Activated T-helper 1 cell treated with anti-CD3 and anti-CD28 coated beads, Interleukin-2, amount 50 U/mL, for 16 hours (primary cell): Measurements from ENCODE around the gene ASB9.
"Not testable (repeated sequence)": the region's sequence is repeated elsewhere in the genome, so short reads cannot be mapped to it uniquely, and the experiment has no call there.

Source experiments
- DNase-seq, 2 donors: peaks; one replicate each; pipeline ENCODE4 v3.0.0-alpha.2; 2020; ENCODE audit warnings: low read depth in 1 of 2, low spot score in 1 of 2

Gene ASB9

GRCh38 chrX:15242899-15243555 lies 26.9 kb downstream of the ASB9 start:
- DNase-seq, result no peak

DNA sequence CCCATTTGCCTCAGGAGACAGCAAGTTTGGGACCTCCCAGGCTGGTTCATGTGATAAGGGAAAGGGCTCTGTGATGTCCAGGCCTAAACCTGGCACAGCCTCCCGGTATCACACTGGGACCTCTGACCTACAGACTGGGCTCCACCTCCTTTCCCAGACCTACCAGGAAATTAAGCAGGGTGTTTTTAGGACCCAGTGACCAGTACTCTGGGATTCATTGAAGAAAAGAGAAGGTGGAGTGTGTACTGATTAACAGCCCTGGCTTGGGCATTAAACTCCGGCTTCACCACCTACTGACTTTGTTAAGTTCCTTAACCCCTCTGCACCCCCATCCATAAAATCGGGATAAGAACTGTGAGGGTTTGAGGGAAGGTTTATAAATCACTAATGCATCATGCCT lies 28.6 kb downstream of the ASB9 start:
- DNase-seq, result no peak

GRCh38 chrX:15240414-15240813 lies 29.5 kb downstream of the ASB9 start:
- DNase-seq, result no peak

DNA sequence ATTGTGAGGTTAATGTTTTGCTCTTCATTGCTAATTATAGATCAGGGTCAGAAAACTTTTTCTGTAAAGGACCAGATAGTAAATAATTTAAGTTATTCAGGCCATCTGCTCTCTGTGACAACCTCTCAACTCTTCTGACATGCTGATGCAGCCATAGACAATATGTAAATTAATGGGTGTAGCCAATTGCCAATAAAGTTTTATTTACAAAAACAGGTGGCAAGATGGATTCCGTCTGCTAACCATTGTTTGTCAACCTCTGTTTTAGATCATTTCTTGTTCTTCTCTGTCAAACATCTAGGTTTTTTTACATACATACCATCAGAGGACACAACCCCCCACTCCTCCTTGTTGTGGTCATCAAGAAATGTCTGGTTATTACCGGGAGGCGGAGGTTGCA lies 33.7 kb downstream of the ASB9 start:
- DNase-seq, result no peak

- no peak for DNase-seq
These were observed 34.9 kb downstream of the ASB9 start for GRCh38 chrX:15235001-15235400.

GRCh38 chrX:15233416-15234015 lies 36.4 kb downstream of the ASB9 start:
- DNase-seq, result no peak

- no peak for DNase-seq
These were observed 45.1 kb downstream of the ASB9 start for GRCh38 chrX:15224747-15225146.

DNA sequence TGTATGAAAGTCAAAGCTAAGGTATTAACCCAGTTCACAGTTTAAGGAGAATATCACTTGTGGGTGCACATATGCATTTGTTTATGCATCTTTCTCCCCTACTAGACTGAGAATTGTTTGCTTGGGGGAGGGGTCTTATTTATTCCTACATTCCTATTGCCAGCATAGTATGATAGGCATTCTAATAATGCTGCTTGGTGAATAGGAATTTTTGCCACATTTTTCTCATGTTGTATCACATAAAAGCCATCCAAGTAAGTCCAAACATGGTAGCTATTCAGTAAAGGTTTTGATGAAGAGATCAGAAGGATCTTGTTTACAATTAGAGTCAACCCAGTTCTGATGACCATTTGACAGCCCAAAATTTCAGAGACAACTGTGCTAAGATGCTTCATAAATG lies 48.6 kb downstream of the ASB9 start:
- DNase-seq, result no peak

GRCh38 chrX:15217161-15217560 lies 52.7 kb downstream of the ASB9 start:
- DNase-seq, result no peak

DNA sequence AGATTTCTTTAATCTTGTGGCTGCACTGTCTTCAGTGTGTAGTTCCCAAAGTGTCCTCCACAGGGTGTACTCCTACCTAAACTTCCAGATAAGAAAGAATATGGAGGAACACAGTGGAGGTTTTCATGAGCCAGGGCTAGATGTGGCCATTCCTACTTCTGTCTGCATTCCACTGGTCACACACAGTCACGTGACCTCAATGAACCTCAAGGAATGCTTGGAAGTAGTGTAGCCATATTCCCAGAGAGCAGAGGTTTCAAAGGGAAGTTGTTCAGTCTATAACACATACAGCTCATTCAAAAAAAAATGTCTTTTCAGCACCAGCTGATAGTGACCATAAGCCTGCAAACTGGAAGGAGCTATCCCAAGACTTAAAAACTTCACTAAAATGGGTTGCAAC lies 53.6 kb downstream of the ASB9 start:
- DNase-seq, result no peak

DNA sequence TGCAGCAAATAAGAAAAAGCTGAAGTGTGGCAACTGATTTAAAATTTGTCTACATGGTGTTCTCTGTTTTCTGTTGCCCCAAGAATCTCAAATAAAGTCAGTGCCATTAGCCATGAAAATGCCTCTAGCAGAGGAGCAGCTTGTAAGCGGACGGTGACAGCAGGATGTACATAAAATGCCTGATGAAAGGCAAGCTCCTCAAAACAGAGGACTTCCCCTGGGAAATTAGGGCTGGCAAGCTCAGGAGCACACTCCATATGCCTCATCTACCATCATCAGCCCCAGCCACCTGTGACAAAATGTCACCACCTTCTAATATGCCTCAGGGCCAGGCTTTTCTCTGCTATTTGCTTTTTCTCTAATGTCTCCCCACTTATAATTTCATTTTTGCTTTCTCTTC lies 54.5 kb downstream of the ASB9 start:
- no peak for DNase-seq

DNA sequence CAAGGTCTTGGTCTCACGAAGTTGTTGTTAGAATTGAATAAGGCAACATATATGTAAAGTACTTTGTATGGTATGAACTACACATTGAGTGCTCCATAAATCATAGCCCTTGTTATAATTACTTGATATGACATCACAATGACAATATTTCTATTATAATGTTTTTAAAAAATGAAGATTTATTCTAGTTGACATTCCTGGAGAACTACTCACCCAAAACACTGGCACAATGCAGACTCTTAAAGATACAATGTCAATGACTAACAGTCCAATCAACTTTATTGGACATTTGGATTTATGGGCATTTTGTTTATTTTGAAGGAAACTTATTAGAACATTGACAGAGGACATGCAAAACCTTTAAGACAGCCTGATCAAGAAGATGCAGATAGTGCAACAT lies 55.3 kb downstream of the ASB9 start:
- no peak for DNase-seq

DNA sequence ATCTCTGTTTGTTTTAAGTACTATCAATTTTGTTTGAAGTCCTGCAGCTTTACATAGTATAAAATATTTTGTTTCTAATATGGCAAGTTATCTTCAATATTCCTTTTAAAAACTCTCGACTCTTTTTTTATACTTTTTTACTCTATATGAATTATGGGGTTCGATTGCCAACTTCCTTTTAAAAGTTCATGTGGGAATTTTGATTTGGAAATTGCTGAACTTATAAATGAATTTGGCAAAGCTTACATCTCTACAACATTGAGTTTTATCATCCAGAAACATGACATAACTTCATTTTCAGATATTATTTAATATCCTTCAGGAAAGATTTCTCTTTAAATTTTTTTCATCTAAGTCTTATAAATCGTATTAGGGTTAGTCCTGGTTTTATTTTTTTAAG lies 60.8 kb downstream of the ASB9 start:
- no peak for DNase-seq

GRCh38 chrX:15207994-15208393 lies 61.9 kb downstream of the ASB9 start:
- no peak for DNase-seq

GRCh38 chrX:15207384-15207783 lies 62.5 kb downstream of the ASB9 start:
- DNase-seq, result no peak

GRCh38 chrX:15206306-15206705 lies 63.6 kb downstream of the ASB9 start:
- DNase-seq, result no peak

DNA sequence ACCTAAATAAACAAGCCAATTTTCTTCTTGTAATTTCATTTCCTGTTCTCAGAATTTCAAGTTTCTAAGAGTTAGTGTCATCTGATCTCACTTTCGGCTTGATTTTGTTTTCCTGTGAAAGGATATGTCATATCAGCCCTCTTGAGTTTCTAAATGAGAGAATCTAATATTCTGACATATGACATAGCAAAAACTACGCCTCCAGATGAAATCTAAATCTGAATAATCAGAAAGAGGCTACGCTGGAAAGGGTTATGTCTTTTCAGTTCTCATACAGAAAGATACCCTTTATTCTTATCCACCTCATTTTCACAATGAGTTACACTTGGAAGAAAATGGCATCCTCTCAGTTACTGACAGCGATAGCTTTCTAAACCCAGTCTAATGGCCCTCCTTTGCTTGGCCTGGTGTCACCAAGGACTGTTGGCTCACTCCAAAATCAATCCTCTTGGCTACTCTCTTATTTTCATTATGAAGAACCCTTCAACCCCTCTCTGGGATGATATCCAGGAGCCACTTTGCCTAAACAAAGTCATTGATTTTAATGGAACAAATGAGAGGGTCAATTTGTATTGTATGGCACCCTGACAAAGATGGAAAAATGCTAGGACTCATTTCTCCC lies 65.6 kb downstream of the ASB9 start:
- DNase-seq, result no peak

- no peak for DNase-seq
These were observed 66.2 kb downstream of the ASB9 start for GRCh38 chrX:15203694-15204093.

GRCh38 chrX:15202454-15203177 lies 67.3 kb downstream of the ASB9 start:
- DNase-seq, result no peak

DNA sequence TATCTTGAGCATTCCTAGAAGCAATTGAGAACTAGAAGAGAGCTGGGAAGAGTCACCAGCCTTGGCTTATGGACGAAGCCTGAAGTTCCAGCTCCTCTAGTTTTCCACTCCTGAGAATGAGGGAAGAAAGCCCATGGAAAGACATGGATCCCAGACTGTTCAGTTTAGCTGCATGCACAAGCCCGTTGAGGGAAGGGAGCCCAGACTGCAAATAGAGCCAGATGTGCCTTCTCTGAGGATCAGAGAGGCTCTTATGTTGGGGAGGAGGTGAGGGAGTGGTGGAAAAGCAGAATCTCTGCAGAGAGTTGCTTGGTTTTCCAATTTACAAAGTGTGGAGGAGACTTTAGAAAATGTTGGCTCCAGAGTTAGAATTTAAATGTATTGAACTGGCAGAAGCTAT lies 69.0 kb downstream of the ASB9 start:
- DNase-seq, result no peak

GRCh38 chrX:15198608-15199202 lies 71.2 kb downstream of the ASB9 start:
- not testable (repeated sequence) for DNase-seq

DNA sequence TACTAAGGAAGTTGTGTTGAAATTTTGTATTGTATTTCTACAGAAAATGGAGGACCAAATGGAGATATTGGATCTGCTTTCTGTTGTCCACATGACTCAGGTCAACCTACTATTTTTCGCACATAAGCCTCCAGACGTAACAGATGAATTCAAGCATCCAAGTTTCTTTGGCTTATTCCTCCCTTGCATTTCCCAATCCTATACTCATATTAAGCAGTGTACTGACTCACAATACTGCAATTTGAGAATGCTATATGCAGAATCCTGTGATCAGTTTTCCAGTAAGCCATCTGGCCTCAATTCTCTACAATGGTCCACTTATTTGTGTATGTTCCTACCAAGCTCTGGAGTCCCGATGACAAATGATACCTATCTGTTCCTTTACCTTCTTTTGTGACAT lies 75.7 kb downstream of the ASB9 start:
- DNase-seq, result no peak
